HepG2 (cell line): ENCODE data around the gene PFKP. TPM values are rescaled to one million over a fixed set of nuclear protein-coding genes. Genes with fewer than 3 reads are reported as not detected.

Experiments used
- ATAC-seq: fragments of 200-7000 bp; cut with Tn5 transposase; 3 replicates; pipeline ENCODE4 v1.9.1; 2020; ENCODE audit warnings: mild to moderate bottlenecking, moderate library complexity
- BruUV-seq: library from RNA; stranded (reverse); fragments of 400-500 nt; replicated peaks from 2 replicates; lab custom pipeline; 2021; lab: Mats Ljungman, UMichigan
- CTCF ChIA-PET: fragments of 300-600 bp; formaldehyde crosslinking; extraction: SDS; loops from one replicate; lab custom pipeline; 2021; ENCODE audit warnings: low total read pairs, inconsistent platforms, low intra/inter-chr PET ratio; lab: Yijun Ruan, JAX
- POLR2A ChIA-PET: fragments of 350-600 bp; sonication (Branson Sonifier 250); formaldehyde crosslinking; loops from one replicate; lab custom pipeline; 2020; ENCODE audit warnings: antibody characterized with exemption, inconsistent platforms; lab: Yijun Ruan, JAX
- DNase-seq: peaks from one replicate; pipeline ENCODE4 v3.0.0-alpha.2; 2015; ENCODE audit warnings: low spot score
- FAIRE-seq: peaks from 3 replicates; lab custom pipeline; 2011; peaks lifted over from hg19 to GRCh38; lab: Jason Lieb, UNC
- H2AFZ ChIP-seq: one replicate; pipeline ENCODE4 v1.6.1; 2011; ENCODE audit warnings: low read length, inconsistent platforms
- H3K27ac ChIP-seq: fragments of 300-600 bp; 3 replicates; pipeline ENCODE4 v1.8.0; 2011; ENCODE audit warnings: mixed run types, mild to moderate bottlenecking, mixed read lengths, low read length, inconsistent platforms; ENCODE audit not compliant: insufficient read depth; ENCODE audit errors: extremely low read length
- H3K27me3 ChIP-seq, 2 experiments: fragments of 200-600 bp in 1 of 2; 2 replicates in 1 of 2; 3 replicates in 1 of 2; pipeline versions ENCODE4 v1.6.0 to v1.8.0; 2011; ENCODE audit warnings: low read length in 2 of 2, mild to moderate bottlenecking in 2 of 2, moderate library complexity in 2 of 2, inconsistent platforms in 1 of 2; ENCODE audit not compliant: insufficient read depth in 2 of 2, control insufficient read depth in 1 of 2
- H3K36me3 ChIP-seq, 2 experiments: fragments of 200-600 bp in 1 of 2; replicated peaks in 1 of 2; 2 replicates in 1 of 2; 3 replicates in 1 of 2; pipeline versions ENCODE4 v1.5.1 to v1.8.0; 2011; ENCODE audit warnings: low read length in 2 of 2, inconsistent platforms in 1 of 2; ENCODE audit not compliant: insufficient read depth in 2 of 2, control insufficient read depth in 1 of 2
- H3K4me1 ChIP-seq: 2 replicates; pipeline ENCODE4 v1.5.1; 2012; ENCODE audit warnings: low read length, inconsistent platforms; ENCODE audit not compliant: insufficient read depth
- H3K4me2 ChIP-seq: 2 replicates; pipeline ENCODE4 v1.6.0; 2011; ENCODE audit warnings: low read depth, low read length, inconsistent platforms
- H3K4me3 ChIP-seq, 3 experiments: fragments of 200-600 bp in 1 of 3; sonication (generic), shearing (Covaris generic) in 1 of 3; replicated peaks in 1 of 3; 2 replicates each; pipeline ENCODE4 v1.5.1; 2011 to 2016; ENCODE audit warnings: low read length in 3 of 3, inconsistent platforms in 2 of 3, low read depth in 2 of 3, mild to moderate bottlenecking in 2 of 3, control low read depth in 1 of 3, mixed read lengths in 1 of 3; ENCODE audit not compliant: insufficient read depth in 1 of 3
- H3K79me2 ChIP-seq: one replicate; pipeline ENCODE4 v1.6.1; 2011; ENCODE audit warnings: low read length, inconsistent platforms; ENCODE audit not compliant: insufficient read depth
- H3K9ac ChIP-seq: 2 replicates; pipeline ENCODE4 v1.6.0; 2011; ENCODE audit warnings: mild to moderate bottlenecking, low read depth, low read length, inconsistent platforms; ENCODE audit not compliant: insufficient read depth
- H3K9me3 ChIP-seq: 2 replicates; pipeline ENCODE4 v1.5.1; 2012; ENCODE audit warnings: mild to moderate bottlenecking, low read length
- H4K20me1 ChIP-seq: 2 replicates; pipeline ENCODE4 v1.6.0; 2011; ENCODE audit warnings: inconsistent platforms, mild to moderate bottlenecking, low read length, moderate library complexity; ENCODE audit not compliant: insufficient read depth
- CHCHD3 ChIP-seq: sonication (generic); formaldehyde crosslinking; IDR thresholded peaks from 2 replicates; pipeline ENCODE4 v1.8.0; 2022; ENCODE audit warnings: mild to moderate bottlenecking, missing genetic modification reagents, moderate library complexity
- KLF12 ChIP-seq: sonication (generic); formaldehyde crosslinking; IDR thresholded peaks from 2 replicates; pipeline ENCODE4 v1.4.0; 2020; ENCODE audit warnings: missing genetic modification reagents, borderline replicate concordance
- KLF15 ChIP-seq: sonication (generic); formaldehyde crosslinking; IDR thresholded peaks from 2 replicates; pipeline ENCODE4 v1.8.1; 2023; ENCODE audit warnings: borderline replicate concordance, mild to moderate bottlenecking, inconsistent platforms, missing genetic modification reagents, mixed read lengths
- KLF9 ChIP-seq: IDR thresholded peaks from 2 replicates; pipeline ENCODE4 v1.6.1; 2016; ENCODE audit warnings: low read depth
- MEIS1 ChIP-seq: sonication (generic); formaldehyde crosslinking; IDR thresholded peaks from 2 replicates; pipeline ENCODE4 v1.9.0; 2021; ENCODE audit warnings: mild to moderate bottlenecking, missing genetic modification reagents, moderate library complexity, borderline replicate concordance
- NFYB ChIP-seq: sonication (generic); formaldehyde crosslinking; IDR thresholded peaks from 2 replicates; pipeline ENCODE4 v1.4.0; 2020; ENCODE audit warnings: missing genetic modification reagents
- PCBP2 ChIP-seq: fragments of 200-400 bp; formaldehyde crosslinking; optimal IDR thresholded peaks from 2 replicates; pipeline ENCODE3; 2018; ENCODE audit warnings: low read length, low read depth; ENCODE audit not compliant: poor library complexity, severe bottlenecking
- POLR2AphosphoS2 ChIP-seq: IDR thresholded peaks from 2 replicates; pipeline ENCODE4 v1.6.1; 2011; ENCODE audit warnings: low read depth, low read length, improper control_type of control experiment
- RARA ChIP-seq: IDR thresholded peaks from 2 replicates; pipeline ENCODE4 v1.6.1; 2016; ENCODE audit warnings: missing genetic modification reagents, missing compliant biosample characterization
- RFXANK ChIP-seq: IDR thresholded peaks from 2 replicates; pipeline ENCODE4 v1.6.1; 2016
- TRIM24 ChIP-seq: sonication (generic); formaldehyde crosslinking; IDR thresholded peaks from 2 replicates; pipeline ENCODE4 v1.8.0; 2022; ENCODE audit warnings: mild to moderate bottlenecking, missing genetic modification reagents
- YEATS2 ChIP-seq: sonication (generic); formaldehyde crosslinking; IDR thresholded peaks from 2 replicates; pipeline ENCODE4 v1.4.0; 2020; ENCODE audit warnings: missing genetic modification reagents, borderline replicate concordance
- ZNF256 ChIP-seq: sonication (generic); formaldehyde crosslinking; conservative IDR thresholded peaks from 2 replicates; pipeline ENCODE4 v1.4.0; 2020; ENCODE audit warnings: missing genetic modification reagents
- ZNF292 ChIP-seq: sonication (generic); formaldehyde crosslinking; IDR thresholded peaks from 2 replicates; pipeline ENCODE4 v1.8.1; 2022; ENCODE audit warnings: mild to moderate bottlenecking, low read depth, missing genetic modification reagents, borderline replicate concordance
- ZNF430 ChIP-seq: sonication (generic); formaldehyde crosslinking; IDR thresholded peaks from 2 replicates; pipeline ENCODE4 v1.9.0; 2021; ENCODE audit warnings: mild to moderate bottlenecking, missing genetic modification reagents
- ZNF709 ChIP-seq: sonication (generic); formaldehyde crosslinking; IDR thresholded peaks from 2 replicates; pipeline ENCODE4 v1.5.0; 2020; ENCODE audit warnings: mild to moderate bottlenecking, missing genetic modification reagents
- ZNF775 ChIP-seq: sonication (generic); formaldehyde crosslinking; IDR thresholded peaks from 2 replicates; pipeline ENCODE4 v1.4.0; 2020; ENCODE audit warnings: missing genetic modification reagents, mild to moderate bottlenecking, moderate library complexity, borderline replicate concordance
- WGBS: methylation state at CpG from one replicate; pipeline ENCODE4 v1.1.6; 2017; ENCODE audit warnings: low lambda C conversion rate; 5-methylcytosine and 5-hydroxymethylcytosine counted together
- in situ Hi-C: cut with HindIII; loops from 2 replicates; pipeline ENCODE4 v1.10.0; 2017; ENCODE audit warnings: low pct_unique_long_range_greater_than_20kb; ENCODE audit not compliant: extremely low pct_ligation_motif_present
- intact Hi-C: fragments of 100-400 bp; cut with micrococcal nuclease; formaldehyde crosslinking; loops from one replicate; pipeline ENCODE4 v1.10.0; 2022; ENCODE audit not compliant: unreplicated experiment
- polyA plus RNA-seq, 8 experiments: library from polyadenylated mRNA; depleted of rRNA in 3 of 8; stranded (reverse) in 7 of 8; unstranded in 1 of 8; fragments of >200 nt; fragmentation: Illumina TruSeq in 4 of 8; extraction: Trizol in 4 of 8; gene quantifications; 2 replicates each; pipeline versions ENCODE4 v1.2.1 to v1.2.3, GENCODE V29; 2011 to 2016; ENCODE audit warnings: low read depth in 4 of 8, missing spikeins in 1 of 8, mixed read lengths in 1 of 8; ENCODE audit not compliant: insufficient read depth in 1 of 8
- total RNA-seq, 5 experiments: library from RNA; depleted of rRNA; stranded (reverse); fragments of >200 nt; fragmentation: Illumina TruSeq; extraction: Trizol; gene quantifications; 2 replicates each; pipeline ENCODE4 v1.2.3, GENCODE V29; 2016; ENCODE audit warnings: low read depth in 1 of 5
- TF ChIP-seq, protein P1 (sequence below): sonication (generic); formaldehyde crosslinking; IDR thresholded peaks from 2 replicates; pipeline ENCODE4 v1.5.1; 2020; ENCODE audit warnings: mild to moderate bottlenecking, moderate library complexity, missing genetic modification reagents
- TF ChIP-seq, protein P2 (sequence below): sonication (generic); formaldehyde crosslinking; IDR thresholded peaks from 2 replicates; pipeline ENCODE4 v1.8.1; 2023; ENCODE audit warnings: mild to moderate bottlenecking, moderate library complexity, missing genetic modification reagents
- TF ChIP-seq, protein P3 (sequence below): sonication (generic); formaldehyde crosslinking; IDR thresholded peaks from 2 replicates; pipeline ENCODE4 v1.4.0; 2020; ENCODE audit warnings: mild to moderate bottlenecking, missing genetic modification reagents

The PFKP gene
- total and polyA plus RNA-seq, 2 of the 13 experiments (the other 11 are each of a cell fraction or from before 2014, with no cell fraction given): 0.80 to 2.4 TPM

DNA sequence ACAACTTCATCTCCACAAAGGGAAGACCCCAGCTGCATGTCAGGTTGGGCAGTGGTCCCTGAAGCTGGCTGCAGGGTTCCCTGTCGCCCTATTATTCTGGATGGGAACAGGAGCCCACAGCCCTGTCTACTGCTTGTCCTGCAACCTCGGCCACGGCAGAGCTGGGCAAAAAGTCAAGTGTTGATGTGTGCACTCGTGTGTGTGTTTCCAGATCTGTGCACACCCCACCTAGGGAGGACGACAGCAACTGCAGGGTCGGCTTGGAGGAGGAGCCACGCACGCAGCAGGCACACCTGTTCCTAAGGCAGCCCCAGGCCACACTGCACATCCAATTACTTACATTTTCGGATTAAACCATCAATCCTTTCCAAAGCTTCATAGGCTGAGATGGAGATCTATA is 81.6 kb downstream of the PFKP start:
- no peak for ATAC-seq
- Histone ChIP-seq H3K27ac (no peak overlapping the region), H4K20me1 (no peaks in the 10 kb centered on the region), H3K9ac (no peak overlapping the region), H3K4me3 (no peak overlapping the region), H3K4me1 (no peaks in the 10 kb centered on the region), H3K4me2 (no peak overlapping the region), H3K79me2 (no peaks in the 10 kb centered on the region)
- POLR2A ChIA-PET: no interaction called here
- in situ Hi-C loops: no loop called here
- CTCF ChIA-PET: no interaction called here
- TF ChIP-seq, protein P1, sequence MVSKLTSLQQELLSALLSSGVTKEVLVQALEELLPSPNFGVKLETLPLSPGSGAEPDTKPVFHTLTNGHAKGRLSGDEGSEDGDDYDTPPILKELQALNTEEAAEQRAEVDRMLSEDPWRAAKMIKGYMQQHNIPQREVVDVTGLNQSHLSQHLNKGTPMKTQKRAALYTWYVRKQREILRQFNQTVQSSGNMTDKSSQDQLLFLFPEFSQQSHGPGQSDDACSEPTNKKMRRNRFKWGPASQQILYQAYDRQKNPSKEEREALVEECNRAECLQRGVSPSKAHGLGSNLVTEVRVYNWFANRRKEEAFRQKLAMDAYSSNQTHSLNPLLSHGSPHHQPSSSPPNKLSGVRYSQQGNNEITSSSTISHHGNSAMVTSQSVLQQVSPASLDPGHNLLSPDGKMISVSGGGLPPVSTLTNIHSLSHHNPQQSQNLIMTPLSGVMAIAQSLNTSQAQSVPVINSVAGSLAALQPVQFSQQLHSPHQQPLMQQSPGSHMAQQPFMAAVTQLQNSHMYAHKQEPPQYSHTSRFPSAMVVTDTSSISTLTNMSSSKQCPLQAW (CRISPR knock-in tag): no peak
- no peak for TF ChIP-seq KLF15 (CRISPR knock-in tag)
- TF ChIP-seq RFXANK (CRISPR knock-in tag): no peak
- no peak for TF ChIP-seq RARA (CRISPR knock-in tag)
- no peak for TF ChIP-seq POLR2AphosphoS2
- TF ChIP-seq, protein P2, sequence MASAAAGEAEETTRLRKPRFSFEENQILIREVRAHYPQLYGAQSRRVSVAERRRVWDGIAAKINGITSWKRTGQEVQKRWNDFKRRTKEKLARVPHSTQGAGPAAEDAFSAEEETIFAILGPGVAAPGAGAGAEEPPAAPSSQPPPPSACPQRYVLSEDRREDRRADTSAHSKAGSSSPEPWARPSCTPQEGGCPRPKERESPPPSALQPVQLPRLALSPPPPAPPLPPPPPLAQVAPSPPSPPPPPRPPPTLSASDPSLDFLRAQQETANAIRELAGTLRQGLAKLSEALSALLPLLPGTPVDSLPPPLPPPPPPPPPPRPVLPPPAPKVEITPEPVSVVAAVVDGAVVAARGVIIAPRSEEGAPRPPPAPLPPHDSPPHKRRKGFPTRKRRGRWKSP (CRISPR knock-in tag): no peak
- TF ChIP-seq PCBP2: no peak
- TF ChIP-seq ZNF256 (CRISPR knock-in tag): no peak
- TF ChIP-seq, protein P3, sequence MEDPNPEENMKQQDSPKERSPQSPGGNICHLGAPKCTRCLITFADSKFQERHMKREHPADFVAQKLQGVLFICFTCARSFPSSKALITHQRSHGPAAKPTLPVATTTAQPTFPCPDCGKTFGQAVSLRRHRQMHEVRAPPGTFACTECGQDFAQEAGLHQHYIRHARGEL (CRISPR knock-in tag): no peak
- no peak for TF ChIP-seq KLF12 (CRISPR knock-in tag)
- no peak for TF ChIP-seq ZNF709 (CRISPR knock-in tag)
- no peak for TF ChIP-seq YEATS2 (CRISPR knock-in tag)
- no peak for TF ChIP-seq ZNF292 (CRISPR knock-in tag)
- no peak for TF ChIP-seq CHCHD3 (CRISPR knock-in tag)
- no peak for TF ChIP-seq ZNF430
- TF ChIP-seq KLF9 (CRISPR knock-in tag): no peak
- no peak for TF ChIP-seq TRIM24 (CRISPR knock-in tag)
- no peak for TF ChIP-seq NFYB
- no peak for TF ChIP-seq MEIS1 (CRISPR knock-in tag)
- TF ChIP-seq ZNF775 (CRISPR knock-in tag): no peak
- TF ChIP-seq, all 625 proteins: peak for 0
- H2AFZ ChIP-seq: no peak overlapping the region
- WGBS: 99% methylated on average over 6 of the region's 9 CpGs
- intact Hi-C loops: no loop called here
- DNase-seq (no peak), FAIRE-seq (no peak)
- BruUV-seq: no TSS peak
- no peaks in the 10 kb centered on the region for H3K27me3 ChIP-seq
- no peaks in the 10 kb centered on the region for H3K9me3 ChIP-seq
- H3K36me3 ChIP-seq: peaks cover 15 to 62% of the 10 kb centered on the region in 2 experiments
